ENCODE data around the gene MMP2.

DNA sequence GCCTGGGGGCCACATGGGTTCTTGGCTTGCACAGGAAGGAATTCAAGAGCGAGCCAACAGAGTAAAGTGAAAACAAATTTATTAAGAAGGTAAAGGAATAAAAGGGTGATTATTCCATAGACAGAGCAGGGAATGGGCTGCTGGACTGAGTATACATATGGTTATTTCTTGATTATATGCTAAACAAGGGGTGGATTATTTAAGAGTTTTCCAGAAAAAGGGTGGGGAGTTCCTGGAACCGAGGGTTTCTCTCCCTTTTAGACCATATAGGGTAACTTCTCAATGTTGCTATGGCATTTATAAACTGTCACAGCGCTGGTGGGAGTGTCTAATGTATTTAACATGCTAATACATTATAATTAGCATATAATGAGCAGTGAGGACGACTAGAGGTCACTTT lies 2.0 kb downstream of the MMP2 start:
- TF ChIP-seq POLR2AphosphoS5 (IDR thresholded peaks at IDR 0.05; ENCODE audit: low read depth, low read length): no peak
- no peak for TF ChIP-seq POLR2A (IDR thresholded peaks at IDR 0.05; ENCODE audit: borderline replicate concordance, extremely low read depth, insufficient read depth, insufficient read length)
- TF ChIP-seq SRF (IDR thresholded peaks at IDR 0.05; ENCODE audit: low read depth): no peak
- TF ChIP-seq, protein P1, sequence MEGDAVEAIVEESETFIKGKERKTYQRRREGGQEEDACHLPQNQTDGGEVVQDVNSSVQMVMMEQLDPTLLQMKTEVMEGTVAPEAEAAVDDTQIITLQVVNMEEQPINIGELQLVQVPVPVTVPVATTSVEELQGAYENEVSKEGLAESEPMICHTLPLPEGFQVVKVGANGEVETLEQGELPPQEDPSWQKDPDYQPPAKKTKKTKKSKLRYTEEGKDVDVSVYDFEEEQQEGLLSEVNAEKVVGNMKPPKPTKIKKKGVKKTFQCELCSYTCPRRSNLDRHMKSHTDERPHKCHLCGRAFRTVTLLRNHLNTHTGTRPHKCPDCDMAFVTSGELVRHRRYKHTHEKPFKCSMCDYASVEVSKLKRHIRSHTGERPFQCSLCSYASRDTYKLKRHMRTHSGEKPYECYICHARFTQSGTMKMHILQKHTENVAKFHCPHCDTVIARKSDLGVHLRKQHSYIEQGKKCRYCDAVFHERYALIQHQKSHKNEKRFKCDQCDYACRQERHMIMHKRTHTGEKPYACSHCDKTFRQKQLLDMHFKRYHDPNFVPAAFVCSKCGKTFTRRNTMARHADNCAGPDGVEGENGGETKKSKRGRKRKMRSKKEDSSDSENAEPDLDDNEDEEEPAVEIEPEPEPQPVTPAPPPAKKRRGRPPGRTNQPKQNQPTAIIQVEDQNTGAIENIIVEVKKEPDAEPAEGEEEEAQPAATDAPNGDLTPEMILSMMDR (IDR thresholded peaks at IDR 0.05 in 2 of 3, conservative IDR thresholded peaks at IDR 0.05 in 1 of 3; ENCODE audit: borderline replicate concordance in 1 of 3, insufficient read depth in 1 of 3, low read depth in 2 of 3, low read length in 2 of 3): no peak
- TF ChIP-seq SIN3A (IDR thresholded peaks at IDR 0.05; ENCODE audit: low read depth): no peak
- TF ChIP-seq RAD21 (IDR thresholded peaks at IDR 0.05; ENCODE audit: low read depth): no peak
- TF ChIP-seq, protein P2, sequence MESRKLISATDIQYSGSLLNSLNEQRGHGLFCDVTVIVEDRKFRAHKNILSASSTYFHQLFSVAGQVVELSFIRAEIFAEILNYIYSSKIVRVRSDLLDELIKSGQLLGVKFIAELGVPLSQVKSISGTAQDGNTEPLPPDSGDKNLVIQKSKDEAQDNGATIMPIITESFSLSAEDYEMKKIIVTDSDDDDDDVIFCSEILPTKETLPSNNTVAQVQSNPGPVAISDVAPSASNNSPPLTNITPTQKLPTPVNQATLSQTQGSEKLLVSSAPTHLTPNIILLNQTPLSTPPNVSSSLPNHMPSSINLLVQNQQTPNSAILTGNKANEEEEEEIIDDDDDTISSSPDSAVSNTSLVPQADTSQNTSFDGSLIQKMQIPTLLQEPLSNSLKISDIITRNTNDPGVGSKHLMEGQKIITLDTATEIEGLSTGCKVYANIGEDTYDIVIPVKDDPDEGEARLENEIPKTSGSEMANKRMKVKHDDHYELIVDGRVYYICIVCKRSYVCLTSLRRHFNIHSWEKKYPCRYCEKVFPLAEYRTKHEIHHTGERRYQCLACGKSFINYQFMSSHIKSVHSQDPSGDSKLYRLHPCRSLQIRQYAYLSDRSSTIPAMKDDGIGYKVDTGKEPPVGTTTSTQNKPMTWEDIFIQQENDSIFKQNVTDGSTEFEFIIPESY (IDR thresholded peaks at IDR 0.05; ENCODE audit: extremely low read depth, insufficient replicate concordance, low read length): no peak
- TF ChIP-seq EZH2 (IDR thresholded peaks at IDR 0.05): no peak
- no peak for TF ChIP-seq EZH2phosphoT487 (IDR thresholded peaks at IDR 0.05; ENCODE audit: borderline replicate concordance)
- no peak for TF ChIP-seq YY1 (IDR thresholded peaks at IDR 0.05; ENCODE audit: extremely low read depth, insufficient replicate concordance, low read depth, low read length)
- no peak for TF ChIP-seq TCF7L2 (IDR thresholded peaks at IDR 0.05; ENCODE audit: borderline replicate concordance, extremely low read depth, insufficient read depth, insufficient read length)
- no peak for TF ChIP-seq SP1 (IDR thresholded peaks at IDR 0.05; ENCODE audit: low read depth)
- TF ChIP-seq, protein P3, sequence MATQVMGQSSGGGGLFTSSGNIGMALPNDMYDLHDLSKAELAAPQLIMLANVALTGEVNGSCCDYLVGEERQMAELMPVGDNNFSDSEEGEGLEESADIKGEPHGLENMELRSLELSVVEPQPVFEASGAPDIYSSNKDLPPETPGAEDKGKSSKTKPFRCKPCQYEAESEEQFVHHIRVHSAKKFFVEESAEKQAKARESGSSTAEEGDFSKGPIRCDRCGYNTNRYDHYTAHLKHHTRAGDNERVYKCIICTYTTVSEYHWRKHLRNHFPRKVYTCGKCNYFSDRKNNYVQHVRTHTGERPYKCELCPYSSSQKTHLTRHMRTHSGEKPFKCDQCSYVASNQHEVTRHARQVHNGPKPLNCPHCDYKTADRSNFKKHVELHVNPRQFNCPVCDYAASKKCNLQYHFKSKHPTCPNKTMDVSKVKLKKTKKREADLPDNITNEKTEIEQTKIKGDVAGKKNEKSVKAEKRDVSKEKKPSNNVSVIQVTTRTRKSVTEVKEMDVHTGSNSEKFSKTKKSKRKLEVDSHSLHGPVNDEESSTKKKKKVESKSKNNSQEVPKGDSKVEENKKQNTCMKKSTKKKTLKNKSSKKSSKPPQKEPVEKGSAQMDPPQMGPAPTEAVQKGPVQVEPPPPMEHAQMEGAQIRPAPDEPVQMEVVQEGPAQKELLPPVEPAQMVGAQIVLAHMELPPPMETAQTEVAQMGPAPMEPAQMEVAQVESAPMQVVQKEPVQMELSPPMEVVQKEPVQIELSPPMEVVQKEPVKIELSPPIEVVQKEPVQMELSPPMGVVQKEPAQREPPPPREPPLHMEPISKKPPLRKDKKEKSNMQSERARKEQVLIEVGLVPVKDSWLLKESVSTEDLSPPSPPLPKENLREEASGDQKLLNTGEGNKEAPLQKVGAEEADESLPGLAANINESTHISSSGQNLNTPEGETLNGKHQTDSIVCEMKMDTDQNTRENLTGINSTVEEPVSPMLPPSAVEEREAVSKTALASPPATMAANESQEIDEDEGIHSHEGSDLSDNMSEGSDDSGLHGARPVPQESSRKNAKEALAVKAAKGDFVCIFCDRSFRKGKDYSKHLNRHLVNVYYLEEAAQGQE (IDR thresholded peaks at IDR 0.05; ENCODE audit: low read depth): no peak
